ENCODE data around the gene CYP4F12. TPM values are rescaled to one million over a fixed set of nuclear protein-coding genes. Genes with fewer than 3 reads are reported as not detected.

Gene CYP4F12
- total RNA-seq, 1 experiment from 2014 or later, result not detected

GRCh38 chr19:15628236-15629002 is 44.5 kb upstream of the CYP4F12 start:
- Histone ChIP-seq H3K27me3 (ENCODE audit: low read length) (no peaks in the 10 kb centered on the region), H3K36me3 (ENCODE audit: low read depth, low read length) (no peaks in the 10 kb centered on the region), H2AFZ (ENCODE audit: low read length) (no peak overlapping the region), H4K20me1 (ENCODE audit: low read length) (no peaks in the 10 kb centered on the region), H3K79me2 (ENCODE audit: low read length) (no peaks in the 10 kb centered on the region), H3K4me1 (ENCODE audit: insufficient read depth, low read length) (no peaks in the 10 kb centered on the region), H3K4me2 (ENCODE audit: low read length) (no peak overlapping the region), H3K4me3 (ENCODE audit: low read length) (no peak overlapping the region), H3K27ac (ENCODE audit: low read length) (no peak overlapping the region), H3K9me2 (replicated peaks; ENCODE audit: low read length) (no peaks in the 10 kb centered on the region), H3K9ac (ENCODE audit: low read length) (no peak overlapping the region), H3F3A (ENCODE audit: low read length, unreplicated experiment) (no peaks in the 10 kb centered on the region), H3K9me3 (ENCODE audit: low read length) (no peaks in the 10 kb centered on the region)
- BruUV-seq (replicated peaks), result no TSS peak
- TF ChIP-seq CTCF (conservative IDR thresholded peaks at IDR 0.05; ENCODE audit: low read depth, low read length) (no peak), EZH2phosphoT487 (IDR thresholded peaks at IDR 0.05; ENCODE audit: borderline replicate concordance, low read length) (no peak), EZH2 (IDR thresholded peaks at IDR 0.05; ENCODE audit: low read length, unreplicated experiment) (no peak)
- ChIA-PET POLR2A (ENCODE audit: unreplicated experiment) (no interaction called here), CTCF (no interaction called here)
- no peak for DNase-seq
- intact Hi-C loops (cut with micrococcal nuclease), result loop anchor here (1.0 to 10.0 kb wide), 2 partner anchors 182 to 396 kb away; no protein-coding TSS in a partner anchor
- ATAC-seq, result no peak

DNA sequence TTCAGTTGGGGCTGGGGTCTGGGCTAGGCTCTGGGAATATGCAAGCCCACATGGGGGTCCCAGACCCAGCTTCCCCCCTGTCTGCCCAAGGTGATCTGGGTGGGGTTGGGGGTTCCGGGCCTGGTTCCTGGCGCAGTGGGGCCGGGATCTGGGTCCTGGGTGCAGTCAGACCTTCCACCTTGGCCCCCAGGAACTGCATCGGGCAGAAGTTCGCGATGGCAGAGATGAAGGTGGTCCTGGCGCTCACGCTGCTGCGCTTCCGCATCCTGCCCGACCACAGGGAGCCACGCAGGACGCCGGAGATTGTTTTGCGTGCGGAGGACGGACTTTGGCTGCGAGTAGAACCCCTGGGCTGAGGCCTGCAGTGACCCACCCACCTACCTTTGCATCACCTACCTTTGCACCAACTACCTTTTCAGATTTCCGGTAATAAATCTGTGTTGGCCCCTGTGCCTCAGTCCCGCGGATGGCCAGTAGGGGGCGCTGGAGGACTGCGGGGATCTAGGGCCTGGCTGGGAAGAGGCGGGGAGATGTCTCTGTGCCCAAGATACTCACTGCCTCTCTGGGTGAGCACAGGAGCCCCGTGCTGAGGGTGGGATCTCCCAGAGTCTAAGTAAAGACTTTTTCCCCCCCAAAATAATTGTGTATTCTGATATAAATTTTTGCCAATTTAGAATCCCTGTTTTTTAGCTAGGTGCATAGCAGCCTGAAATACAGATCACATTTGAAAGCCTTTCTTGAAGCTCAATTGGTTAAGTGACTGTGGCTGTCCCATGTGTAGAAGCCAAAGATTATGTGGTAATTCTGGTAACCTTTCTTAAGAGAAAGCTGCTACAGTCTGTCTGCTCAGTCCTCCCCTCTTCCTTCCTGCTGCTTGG is 43.6 kb upstream of the CYP4F12 start:
- Histone ChIP-seq H3K4me3 (ENCODE audit: low read length) (no peak overlapping the region), H2AFZ (ENCODE audit: low read length) (no peak overlapping the region), H4K20me1 (ENCODE audit: low read length) (no peaks in the 10 kb centered on the region), H3K36me3 (ENCODE audit: low read depth, low read length) (no peaks in the 10 kb centered on the region), H3K27ac (ENCODE audit: low read length) (no peak overlapping the region), H3K9me2 (replicated peaks; ENCODE audit: low read length) (no peaks in the 10 kb centered on the region), H3F3A (ENCODE audit: low read length, unreplicated experiment) (no peaks in the 10 kb centered on the region), H3K27me3 (ENCODE audit: low read length) (0 out of 2 replicates have a peak, but pooled peaks cover under 1% of the 10 kb centered on the region), H3K9me3 (ENCODE audit: low read length) (no peaks in the 10 kb centered on the region), H3K4me2 (ENCODE audit: low read length) (no peak overlapping the region), H3K9ac (ENCODE audit: low read length) (no peak overlapping the region), H3K4me1 (ENCODE audit: insufficient read depth, low read length) (no peaks in the 10 kb centered on the region), H3K79me2 (ENCODE audit: low read length) (no peaks in the 10 kb centered on the region)
- ATAC-seq (peak; percentile 87), DNase-seq (peak; percentile 80)
- ChIA-PET POLR2A (ENCODE audit: unreplicated experiment) (no interaction called here), CTCF (interaction anchor here (0.7 kb wide), 1 partner anchor 868 kb away, joined by 4 read pairs; no protein-coding TSS in a partner anchor)
- BruUV-seq (replicated peaks), result no TSS peak
- TF ChIP-seq CTCF (conservative IDR thresholded peaks at IDR 0.05; ENCODE audit: low read depth, low read length), result peak; percentile 96
- TF ChIP-seq EZH2 (IDR thresholded peaks at IDR 0.05; ENCODE audit: low read length, unreplicated experiment), result no peak
- intact Hi-C loops (cut with micrococcal nuclease), result loop anchor here (1.0 to 10.0 kb wide), 2 partner anchors 181 to 396 kb away; no protein-coding TSS in a partner anchor
